Peyer's patch (tissue), 4 donors: ENCODE results near the gene COG5.

Experiments used
- POLR2A ChIP-seq, 2 donors: fragments of 450-650 bp; IDR thresholded peaks; one replicate each; pipeline ENCODE4 v1.5.1; 2017; ENCODE audit warnings: antibody characterized with exemption in 2 of 2, mild to moderate bottlenecking in 2 of 2, moderate library complexity in 2 of 2
- TF ChIP-seq, protein P1 (sequence below), 6 experiments: fragments of 450-650 bp in 4 of 6; fragments of 200-600 bp in 2 of 6; sonication (generic) in 1 of 6; IDR thresholded peaks; one replicate each; pipeline ENCODE4 v1.5.1; 2017 to 2019; ENCODE audit warnings: antibody characterized with exemption in 6 of 6, mild to moderate bottlenecking in 3 of 6, moderate library complexity in 1 of 6

GRCh38 chr7:107160389-107160788 is 403.3 kb downstream of the COG5 start:
- TF ChIP-seq, protein P1, sequence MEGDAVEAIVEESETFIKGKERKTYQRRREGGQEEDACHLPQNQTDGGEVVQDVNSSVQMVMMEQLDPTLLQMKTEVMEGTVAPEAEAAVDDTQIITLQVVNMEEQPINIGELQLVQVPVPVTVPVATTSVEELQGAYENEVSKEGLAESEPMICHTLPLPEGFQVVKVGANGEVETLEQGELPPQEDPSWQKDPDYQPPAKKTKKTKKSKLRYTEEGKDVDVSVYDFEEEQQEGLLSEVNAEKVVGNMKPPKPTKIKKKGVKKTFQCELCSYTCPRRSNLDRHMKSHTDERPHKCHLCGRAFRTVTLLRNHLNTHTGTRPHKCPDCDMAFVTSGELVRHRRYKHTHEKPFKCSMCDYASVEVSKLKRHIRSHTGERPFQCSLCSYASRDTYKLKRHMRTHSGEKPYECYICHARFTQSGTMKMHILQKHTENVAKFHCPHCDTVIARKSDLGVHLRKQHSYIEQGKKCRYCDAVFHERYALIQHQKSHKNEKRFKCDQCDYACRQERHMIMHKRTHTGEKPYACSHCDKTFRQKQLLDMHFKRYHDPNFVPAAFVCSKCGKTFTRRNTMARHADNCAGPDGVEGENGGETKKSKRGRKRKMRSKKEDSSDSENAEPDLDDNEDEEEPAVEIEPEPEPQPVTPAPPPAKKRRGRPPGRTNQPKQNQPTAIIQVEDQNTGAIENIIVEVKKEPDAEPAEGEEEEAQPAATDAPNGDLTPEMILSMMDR (IDR thresholded peaks at IDR 0.05) = no peak
- no peak for TF ChIP-seq POLR2A (IDR thresholded peaks at IDR 0.05)
